Right lobe of liver (tissue), 4 donors: ENCODE measurements around the gene DDX54.

Experiments used
- CTCF ChIP-seq, 4 donors: fragments of 200-600 bp in 3 of 4; fragments of 450-650 bp in 1 of 4; IDR thresholded peaks; one replicate each; pipeline versions ENCODE4 v1.5.1 to v1.8.0; 2016 to 2022; ENCODE audit warnings: antibody characterized with exemption in 4 of 4, mild to moderate bottlenecking in 2 of 4
- POLR2A ChIP-seq: fragments of 450-650 bp; IDR thresholded peaks from one replicate; pipeline ENCODE4 v1.6.1; 2017; ENCODE audit warnings: antibody characterized with exemption, mild to moderate bottlenecking
- donor health status: DM: no; HTN: no; CAD: no.
- donor health status: DM: no; HTN: no; CAD: no.
- donor health status: DM: no; HTN: yes; CAD: no.

GRCh38 chr12:113221997-113222729 is 36.9 kb upstream of the DDX54 start:
- TF ChIP-seq CTCF (IDR thresholded peaks at IDR 0.05): no peak
- no peak for TF ChIP-seq POLR2A
